Dendritic cell treated with granulocyte-macrophage colony-stimulating factor and Interleukin-4, amounts not matched to agents 40 ng/mL and 50 ng/mL, for 4 days (primary cell): ENCODE measurements around the gene GBGT1.

Experiments used
- H3K27ac Mint-ChIP-seq: one replicate; pipeline ENCODE4 v1.8.0; 2022; ENCODE audit warnings: mild to moderate bottlenecking, mixed read lengths
- H3K27me3 Mint-ChIP-seq: one replicate; pipeline ENCODE4 v1.8.0; 2022; ENCODE audit warnings: mild to moderate bottlenecking, mixed read lengths
- H3K36me3 Mint-ChIP-seq: one replicate; pipeline ENCODE4 v1.8.0; 2022; ENCODE audit warnings: low read depth, mixed read lengths
- H3K4me1 Mint-ChIP-seq: one replicate; pipeline ENCODE4 v1.8.0; 2022; ENCODE audit warnings: low read depth, mixed read lengths
- H3K4me3 Mint-ChIP-seq: one replicate; pipeline ENCODE4 v1.8.0; 2022; ENCODE audit warnings: mild to moderate bottlenecking, moderate library complexity, mixed read lengths
- H3K9me3 Mint-ChIP-seq: one replicate; pipeline ENCODE4 v1.8.0; 2022; ENCODE audit warnings: mixed read lengths
- intact Hi-C: fragments of 100-400 bp; cut with micrococcal nuclease; formaldehyde crosslinking; loops from one replicate; pipeline ENCODE4 v1.15.0; 2022

GBGT1 gene

GRCh38 chr9:133126697-133127339 lies 36.9 kb downstream of the GBGT1 start:
- Mint-ChIP-seq H3K27me3 (no peaks in the 10 kb centered on the region), H3K9me3 (no peaks in the 10 kb centered on the region), H3K27ac (peak overlapping the region; percentile 74), H3K4me3 (peak overlapping the region; percentile 71), H3K36me3 (peaks cover 24% of the 10 kb centered on the region), H3K4me1 (peaks cover 83% of the 10 kb centered on the region)
- intact Hi-C loops: no loop called here

GRCh38 chr9:133125941-133126696 lies 37.6 kb downstream of the GBGT1 start:
- Mint-ChIP-seq H3K27ac (peak overlapping the region; percentile 74), H3K36me3 (peaks cover 23% of the 10 kb centered on the region), H3K27me3 (no peaks in the 10 kb centered on the region), H3K4me1 (peaks cover 82% of the 10 kb centered on the region), H3K4me3 (peak overlapping the region; percentile 71), H3K9me3 (no peaks in the 10 kb centered on the region)
- intact Hi-C loops: no loop called here

- H3K4me1 Mint-ChIP-seq: peaks cover 74% of the 10 kb centered on the region
- H3K27me3 Mint-ChIP-seq: no peaks in the 10 kb centered on the region
- peak overlapping the region; percentile 10 for H3K4me3 Mint-ChIP-seq
- H3K36me3 Mint-ChIP-seq: peaks cover 25% of the 10 kb centered on the region
- no peaks in the 10 kb centered on the region for H3K9me3 Mint-ChIP-seq
- intact Hi-C loops: no loop called here
- peak overlapping the region; percentile 74 for H3K27ac Mint-ChIP-seq
These were observed 38.8 kb downstream of the GBGT1 start for GRCh38 chr9:133124907-133125275.

- no peaks in the 10 kb centered on the region for H3K9me3 Mint-ChIP-seq
These were observed 39.4 kb downstream of the GBGT1 start for GRCh38 chr9:133124123-133124906.

GRCh38 chr9:133122935-133123611 lies 40.6 kb downstream of the GBGT1 start:
- Mint-ChIP-seq H3K36me3 (peaks cover 34% of the 10 kb centered on the region), H3K4me3 (no peak overlapping the region), H3K27ac (peak overlapping the region; percentile 74), H3K4me1 (peaks cover 81% of the 10 kb centered on the region), H3K9me3 (no peaks in the 10 kb centered on the region), H3K27me3 (no peaks in the 10 kb centered on the region)
- intact Hi-C loops: no loop called here

More at GRCh38 chr9:133124123-133124906, 39.4 kb downstream of the GBGT1 start:
- peak overlapping the region; percentile 74 for H3K27ac Mint-ChIP-seq
- no peaks in the 10 kb centered on the region for H3K27me3 Mint-ChIP-seq
- intact Hi-C loops: no loop called here
- peak overlapping the region; percentile 18 for H3K4me3 Mint-ChIP-seq
- H3K36me3 Mint-ChIP-seq: peaks cover 27% of the 10 kb centered on the region
- peaks cover 74% of the 10 kb centered on the region for H3K4me1 Mint-ChIP-seq

GRCh38 chr9:133122605-133122934 lies 41.1 kb downstream of the GBGT1 start:
- H3K27me3 Mint-ChIP-seq: no peaks in the 10 kb centered on the region
- H3K4me1 Mint-ChIP-seq: peaks cover 81% of the 10 kb centered on the region
- peak overlapping the region; percentile 74 for H3K27ac Mint-ChIP-seq
- H3K9me3 Mint-ChIP-seq: no peaks in the 10 kb centered on the region
- H3K36me3 Mint-ChIP-seq: peaks cover 34% of the 10 kb centered on the region
- intact Hi-C loops: no loop called here
- no peak overlapping the region for H3K4me3 Mint-ChIP-seq

GRCh38 chr9:133121915-133122550 lies 41.7 kb downstream of the GBGT1 start:
- H3K4me1 Mint-ChIP-seq: peaks cover 81% of the 10 kb centered on the region
- no peaks in the 10 kb centered on the region for H3K9me3 Mint-ChIP-seq
- H3K36me3 Mint-ChIP-seq: peaks cover 35% of the 10 kb centered on the region
- H3K4me3 Mint-ChIP-seq: peak overlapping the region; percentile 49
- peak overlapping the region; percentile 74 for H3K27ac Mint-ChIP-seq
- intact Hi-C loops: loop anchor here (1.0 kb wide), 1 partner anchor 9 kb away; no protein-coding TSS in a partner anchor
- no peaks in the 10 kb centered on the region for H3K27me3 Mint-ChIP-seq

GRCh38 chr9:133121198-133121914 lies 42.4 kb downstream of the GBGT1 start, which contains the start of gene RALGDS:
Gene RALGDS, minus strand, starts transcription at chr9:133121240. Its CDS starts 86 bp downstream, at chr9:133121154.
- peak within 1 kb of the TSS; percentile 99 for H3K27ac Mint-ChIP-seq
- no peaks in the 10 kb centered on the region for H3K27me3 Mint-ChIP-seq
- peaks cover 81% of the 10 kb centered on the region for H3K4me1 Mint-ChIP-seq
- H3K4me3 Mint-ChIP-seq: peak within 1 kb of the TSS; percentile 82
- H3K36me3 Mint-ChIP-seq: peaks cover 42% of the 10 kb centered on the region
- intact Hi-C loops: loop anchor here (1.0 kb wide), 1 partner anchor 8 kb away; no protein-coding TSS in a partner anchor
- no peaks in the 10 kb centered on the region for H3K9me3 Mint-ChIP-seq

GRCh38 chr9:133120501-133121197 lies 43.1 kb downstream of the GBGT1 start:
- Mint-ChIP-seq H3K27ac (peak overlapping the region; percentile 99), H3K36me3 (peaks cover 49% of the 10 kb centered on the region)
- intact Hi-C loops: loop anchor here (1.0 kb wide), 1 partner anchor 7 kb away; no protein-coding TSS in a partner anchor

GRCh38 chr9:133119846-133120500 lies 43.7 kb downstream of the GBGT1 start:
- Mint-ChIP-seq H3K4me1 (peaks cover 81% of the 10 kb centered on the region), H3K27ac (peak overlapping the region; percentile 99), H3K4me3 (peak overlapping the region; percentile 82), H3K9me3 (no peaks in the 10 kb centered on the region), H3K36me3 (peaks cover 56% of the 10 kb centered on the region), H3K27me3 (no peaks in the 10 kb centered on the region)
- intact Hi-C loops: no loop called here

More at GRCh38 chr9:133120501-133121197, 43.1 kb downstream of the GBGT1 start:
- Mint-ChIP-seq H3K9me3 (no peaks in the 10 kb centered on the region), H3K4me1 (peaks cover 81% of the 10 kb centered on the region), H3K4me3 (peak overlapping the region; percentile 82), H3K27me3 (no peaks in the 10 kb centered on the region)

GRCh38 chr9:133119103-133119845 lies 44.4 kb downstream of the GBGT1 start:
- H3K27ac Mint-ChIP-seq: peak overlapping the region; percentile 99
- peak overlapping the region; percentile 82 for H3K4me3 Mint-ChIP-seq
- H3K4me1 Mint-ChIP-seq: peaks cover 81% of the 10 kb centered on the region
- peaks cover 59% of the 10 kb centered on the region for H3K36me3 Mint-ChIP-seq
- H3K9me3 Mint-ChIP-seq: no peaks in the 10 kb centered on the region
- no peaks in the 10 kb centered on the region for H3K27me3 Mint-ChIP-seq
- intact Hi-C loops: no loop called here
